Activated CD4-positive, alpha-beta T cell treated with anti-CD3 and anti-CD28 coated beads, Interleukin-2, amount 10 ng/mL, durations not matched to agents 7 days and 5 days (primary cell): ENCODE results near the gene GPR83. TPM values are rescaled to one million over a fixed set of nuclear protein-coding genes. Genes with fewer than 3 reads are reported as not detected.

Experiments used
- CTCF ChIA-PET: fragments of 350-600 bp; sonication (Branson Sonifier 250); formaldehyde crosslinking; loops from one replicate; lab custom pipeline; 2021; ENCODE audit warnings: antibody characterized with exemption; lab: Charles Lee
- POLR2A ChIA-PET: fragments of 350-600 bp; sonication (Branson Sonifier 250); formaldehyde crosslinking; loops from one replicate; lab custom pipeline; 2021; ENCODE audit warnings: antibody characterized with exemption; lab: Charles Lee
- DNase-seq: peaks from one replicate; pipeline ENCODE4 v3.0.0-alpha.2; 2020
- H3K27ac Mint-ChIP-seq: one replicate; pipeline ENCODE4 v1.8.0; 2021; ENCODE audit warnings: mild to moderate bottlenecking, moderate library complexity, mixed read lengths
- H3K27me3 Mint-ChIP-seq: one replicate; pipeline ENCODE4 v1.8.0; 2021; ENCODE audit warnings: mixed read lengths
- H3K36me3 Mint-ChIP-seq: one replicate; pipeline ENCODE4 v1.8.0; 2021; ENCODE audit warnings: low read depth, mixed read lengths
- H3K4me1 Mint-ChIP-seq: one replicate; pipeline ENCODE4 v1.8.0; 2021; ENCODE audit warnings: mixed read lengths
- H3K4me3 Mint-ChIP-seq: one replicate; pipeline ENCODE4 v1.8.0; 2021; ENCODE audit warnings: mild to moderate bottlenecking, moderate library complexity, mixed read lengths
- H3K9me3 Mint-ChIP-seq: one replicate; pipeline ENCODE4 v1.8.0; 2021; ENCODE audit warnings: mixed read lengths
- total RNA-seq, 2 experiments: library from RNA; stranded (reverse); gene quantifications; one replicate each; pipeline ENCODE4 v1.2.3, GENCODE V29; 2021

Gene GPR83
- under 1 TPM; 0.05 to 0.06 TPM for total RNA-seq

DNA sequence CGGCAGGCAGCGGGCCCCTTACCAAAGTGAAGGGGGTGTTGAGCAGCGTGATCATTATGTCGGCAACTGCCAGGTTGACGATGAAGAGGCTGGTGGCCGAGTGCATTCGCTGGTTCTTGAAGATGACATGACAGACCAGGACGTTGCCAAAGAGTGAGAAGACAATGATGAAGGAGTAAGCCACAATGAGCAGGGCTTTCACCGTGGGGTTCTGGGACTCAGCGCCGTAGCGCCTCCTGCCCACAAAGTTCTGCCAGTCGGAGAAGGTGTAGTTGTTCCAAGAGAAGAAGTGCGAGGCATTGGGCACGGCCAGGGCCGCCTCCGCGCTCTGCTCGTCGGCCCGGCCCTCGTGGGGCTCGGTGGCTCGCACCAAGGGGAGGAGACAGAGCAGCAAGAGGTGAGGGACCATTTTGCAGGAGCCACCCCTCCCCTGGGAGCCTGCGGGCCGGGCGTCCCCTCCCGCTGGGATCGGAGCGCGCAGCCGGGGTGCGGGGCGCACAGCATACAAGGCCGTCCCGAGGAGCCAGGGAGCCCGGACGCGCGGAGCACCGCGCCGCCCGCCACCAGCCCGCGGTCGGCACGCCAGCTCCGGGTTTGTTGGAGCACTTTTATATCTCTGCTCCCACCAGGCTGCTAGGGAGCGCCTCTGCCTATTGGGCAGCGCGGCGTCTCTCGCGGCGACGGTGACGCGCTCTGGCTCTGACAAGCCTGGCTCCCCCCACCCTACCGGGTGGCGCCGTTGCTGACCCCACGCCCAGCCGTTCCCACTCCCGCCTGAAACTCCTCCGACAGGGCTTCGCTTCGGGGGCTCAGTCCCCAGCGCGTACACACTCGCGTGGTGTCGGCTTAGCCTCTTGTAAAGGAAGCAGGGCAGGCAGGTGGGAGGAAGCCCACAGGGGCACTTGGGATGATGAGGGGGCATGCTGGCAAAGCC lies at the start of gene GPR83:
GPR83 (minus strand) TSS at position 581 of the 934 bp plus-strand sequence; CDS start at position 409, 172 bp downstream.
- H3K4me1 Mint-ChIP-seq, result peaks cover 8% of the 10 kb centered on the region
- peaks cover 41% of the 10 kb centered on the region for H3K27me3 Mint-ChIP-seq
- H3K36me3 Mint-ChIP-seq, result no peaks in the 10 kb centered on the region
- peaks cover 3% of the 10 kb centered on the region for H3K9me3 Mint-ChIP-seq
- H3K4me3 Mint-ChIP-seq, result peak within 1 kb of the TSS; percentile 14
- ChIA-PET CTCF (no interaction called here), POLR2A (no interaction called here)
- no peak within 1 kb of the TSS for H3K27ac Mint-ChIP-seq
- DNase-seq, result no peak

- Mint-ChIP-seq H3K4me3 (no peak overlapping the region), H3K27ac (no peak overlapping the region), H3K27me3 (no peaks in the 10 kb centered on the region), H3K36me3 (peaks cover 15% of the 10 kb centered on the region), H3K9me3 (no peaks in the 10 kb centered on the region), H3K4me1 (no peaks in the 10 kb centered on the region)
- no peak for DNase-seq
- POLR2A ChIA-PET, result no interaction called here
- CTCF ChIA-PET, result no interaction called here
Measured at GRCh38 chr11:94450048-94450447, 48.8 kb upstream of the GPR83 start.

- ChIA-PET POLR2A (no interaction called here), CTCF (no interaction called here)
- no peaks in the 10 kb centered on the region for H3K4me1 Mint-ChIP-seq
- no peak overlapping the region for H3K27ac Mint-ChIP-seq
- no peak for DNase-seq
- H3K36me3 Mint-ChIP-seq, result peaks cover 14% of the 10 kb centered on the region
- H3K9me3 Mint-ChIP-seq, result no peaks in the 10 kb centered on the region
- H3K4me3 Mint-ChIP-seq, result no peak overlapping the region
- H3K27me3 Mint-ChIP-seq, result no peaks in the 10 kb centered on the region
Measured at GRCh38 chr11:94449437-94449836, 48.2 kb upstream of the GPR83 start.

- H3K9me3 Mint-ChIP-seq, result no peaks in the 10 kb centered on the region
- H3K36me3 Mint-ChIP-seq, result peaks cover 18% of the 10 kb centered on the region
- no peaks in the 10 kb centered on the region for H3K27me3 Mint-ChIP-seq
- CTCF ChIA-PET, result no interaction called here
- H3K4me3 Mint-ChIP-seq, result no peak overlapping the region
- H3K4me1 Mint-ChIP-seq, result no peaks in the 10 kb centered on the region
- POLR2A ChIA-PET, result no interaction called here
- no peak overlapping the region for H3K27ac Mint-ChIP-seq
- no peak for DNase-seq
Measured at GRCh38 chr11:94449029-94449428, 47.8 kb upstream of the GPR83 start.

DNA sequence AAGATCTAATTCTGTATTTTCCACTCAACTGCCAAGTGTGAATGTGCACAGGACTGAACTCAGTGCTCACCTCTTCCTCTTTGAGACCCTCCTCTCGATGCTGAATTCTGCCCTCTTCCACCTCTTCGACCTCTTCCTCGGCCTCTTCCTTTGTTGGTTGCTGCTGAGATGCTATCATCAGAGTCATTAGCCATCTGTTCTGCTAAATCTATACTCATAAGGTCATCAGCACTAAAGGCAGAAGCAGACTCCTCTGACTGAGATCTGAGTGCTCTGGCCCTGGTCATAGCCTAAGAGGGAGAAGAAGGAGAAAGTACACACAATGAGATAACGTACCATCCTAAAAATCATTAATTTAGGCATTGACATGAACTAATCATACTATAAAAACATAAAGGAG lies 45.9 kb upstream of the GPR83 start:
- H3K4me3 Mint-ChIP-seq, result no peak overlapping the region
- no peaks in the 10 kb centered on the region for H3K9me3 Mint-ChIP-seq
- DNase-seq, result no peak
- ChIA-PET POLR2A (no interaction called here), CTCF (no interaction called here)
- H3K4me1 Mint-ChIP-seq, result no peaks in the 10 kb centered on the region
- no peak overlapping the region for H3K27ac Mint-ChIP-seq
- peaks cover 14% of the 10 kb centered on the region for H3K36me3 Mint-ChIP-seq
- no peaks in the 10 kb centered on the region for H3K27me3 Mint-ChIP-seq

DNA sequence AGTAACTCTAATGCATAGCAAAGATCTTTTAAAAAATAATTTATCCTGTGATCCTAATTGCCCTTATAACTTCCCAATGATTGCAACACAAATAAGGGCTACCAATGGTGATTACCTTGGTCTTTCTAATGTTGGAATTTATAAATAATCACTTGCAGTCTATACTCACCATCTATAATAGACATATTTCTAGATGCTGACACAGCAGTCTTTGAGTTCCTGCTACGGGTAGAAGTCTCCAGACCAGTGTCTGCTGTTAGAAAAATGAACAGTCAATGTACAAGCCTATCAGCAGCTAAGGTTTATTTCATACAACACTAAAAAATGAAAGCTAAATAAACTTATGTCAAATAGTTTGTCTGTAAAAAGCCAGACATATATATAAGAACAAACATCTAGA lies 44.4 kb upstream of the GPR83 start:
- Mint-ChIP-seq H3K4me1 (peaks cover 6% of the 10 kb centered on the region), H3K36me3 (peaks cover 19% of the 10 kb centered on the region), H3K4me3 (no peak overlapping the region), H3K27ac (no peak overlapping the region), H3K27me3 (no peaks in the 10 kb centered on the region), H3K9me3 (no peaks in the 10 kb centered on the region)
- no peak for DNase-seq
- ChIA-PET POLR2A (no interaction called here), CTCF (no interaction called here)

DNA sequence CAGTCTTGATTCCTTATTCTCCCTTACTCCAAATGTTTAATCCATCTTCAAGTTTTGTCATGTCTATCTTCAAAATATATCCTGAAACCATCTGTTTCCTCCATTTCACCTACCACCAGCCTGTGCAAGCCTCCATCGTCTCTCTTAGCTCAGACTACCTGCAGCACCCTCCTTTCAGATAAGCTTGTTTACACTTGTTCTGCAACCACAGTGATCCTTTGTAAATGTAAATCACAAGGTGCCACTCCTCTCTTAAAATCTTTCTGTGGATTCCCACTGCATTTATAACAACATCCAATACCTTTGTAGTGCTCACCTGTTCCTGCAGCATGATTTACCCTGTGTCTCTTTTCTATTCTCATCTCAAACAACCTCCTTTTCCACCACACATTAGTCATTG lies 31.8 kb upstream of the GPR83 start:
- CTCF ChIA-PET, result no interaction called here
- H3K36me3 Mint-ChIP-seq, result peaks cover 55% of the 10 kb centered on the region
- POLR2A ChIA-PET, result no interaction called here

DNA sequence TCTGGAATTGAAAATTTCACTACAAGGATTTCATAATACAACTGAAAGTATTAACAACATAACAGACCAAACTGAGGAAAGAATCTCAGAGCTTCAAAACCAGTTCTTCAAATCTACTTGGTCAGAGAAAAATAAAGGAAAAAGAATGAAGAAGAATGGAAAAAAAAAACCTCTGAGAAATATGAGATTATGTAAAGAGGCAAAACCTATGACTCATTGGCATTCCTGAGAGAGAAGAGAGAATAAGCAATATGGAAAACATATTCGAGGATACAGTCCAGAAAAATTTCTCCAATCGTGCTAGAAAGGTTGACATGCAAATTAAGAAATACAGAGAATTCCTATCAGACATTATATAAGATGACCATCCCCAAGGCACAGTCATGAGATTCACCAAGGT lies 23.4 kb upstream of the GPR83 start:
- Mint-ChIP-seq H3K4me1 (peaks cover 2% of the 10 kb centered on the region), H3K9me3 (no peaks in the 10 kb centered on the region), H3K27me3 (no peaks in the 10 kb centered on the region), H3K36me3 (peaks cover 56% of the 10 kb centered on the region), H3K27ac (no peak overlapping the region), H3K4me3 (no peak overlapping the region)
- no peak for DNase-seq
- CTCF ChIA-PET, result interaction anchor here (0.7 kb wide), 1 partner anchor 20 kb away, joined by 3 read pairs; no protein-coding TSS in a partner anchor
- POLR2A ChIA-PET, result no interaction called here

More for the DNA sequence above, 31.8 kb upstream of the GPR83 start:
- H3K27ac Mint-ChIP-seq, result no peak overlapping the region
- no peaks in the 10 kb centered on the region for H3K27me3 Mint-ChIP-seq
- H3K4me1 Mint-ChIP-seq, result no peaks in the 10 kb centered on the region
- H3K9me3 Mint-ChIP-seq, result no peaks in the 10 kb centered on the region
- no peak overlapping the region for H3K4me3 Mint-ChIP-seq
- no peak for DNase-seq

- Mint-ChIP-seq H3K27ac (no peak overlapping the region), H3K36me3 (peaks cover 50% of the 10 kb centered on the region), H3K4me1 (peaks cover 2% of the 10 kb centered on the region), H3K4me3 (no peak overlapping the region), H3K27me3 (no peaks in the 10 kb centered on the region), H3K9me3 (no peaks in the 10 kb centered on the region)
- DNase-seq, result no peak
- CTCF ChIA-PET, result no interaction called here
- POLR2A ChIA-PET, result no interaction called here
Measured at GRCh38 chr11:94424011-94424410, 22.8 kb upstream of the GPR83 start.

DNA sequence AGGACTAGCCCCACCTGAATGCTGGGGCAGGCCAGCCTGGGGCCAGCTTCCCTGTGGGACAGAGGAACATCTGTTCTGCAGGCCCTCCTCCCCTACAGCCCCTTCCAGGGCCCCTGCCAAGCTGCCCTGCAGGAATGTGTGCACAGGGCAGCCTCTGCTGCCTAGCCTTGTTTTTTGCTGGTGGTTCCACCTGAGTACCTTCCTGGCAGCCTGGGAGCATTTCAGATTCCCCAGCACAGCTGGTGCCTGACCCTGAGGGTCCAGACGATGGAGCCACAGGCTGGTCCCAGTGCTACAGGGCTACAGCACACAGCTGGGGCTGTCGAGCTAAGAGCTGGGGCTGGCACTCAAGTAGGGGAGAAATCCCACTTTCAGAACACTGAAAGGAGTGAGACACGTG lies 22.3 kb upstream of the GPR83 start:
- no peak for DNase-seq
- peaks cover 2% of the 10 kb centered on the region for H3K4me1 Mint-ChIP-seq
- no peak overlapping the region for H3K4me3 Mint-ChIP-seq
- H3K27ac Mint-ChIP-seq, result no peak overlapping the region
- peaks cover 45% of the 10 kb centered on the region for H3K36me3 Mint-ChIP-seq
- H3K9me3 Mint-ChIP-seq, result no peaks in the 10 kb centered on the region
- ChIA-PET CTCF (no interaction called here), POLR2A (no interaction called here)
- no peaks in the 10 kb centered on the region for H3K27me3 Mint-ChIP-seq

DNA sequence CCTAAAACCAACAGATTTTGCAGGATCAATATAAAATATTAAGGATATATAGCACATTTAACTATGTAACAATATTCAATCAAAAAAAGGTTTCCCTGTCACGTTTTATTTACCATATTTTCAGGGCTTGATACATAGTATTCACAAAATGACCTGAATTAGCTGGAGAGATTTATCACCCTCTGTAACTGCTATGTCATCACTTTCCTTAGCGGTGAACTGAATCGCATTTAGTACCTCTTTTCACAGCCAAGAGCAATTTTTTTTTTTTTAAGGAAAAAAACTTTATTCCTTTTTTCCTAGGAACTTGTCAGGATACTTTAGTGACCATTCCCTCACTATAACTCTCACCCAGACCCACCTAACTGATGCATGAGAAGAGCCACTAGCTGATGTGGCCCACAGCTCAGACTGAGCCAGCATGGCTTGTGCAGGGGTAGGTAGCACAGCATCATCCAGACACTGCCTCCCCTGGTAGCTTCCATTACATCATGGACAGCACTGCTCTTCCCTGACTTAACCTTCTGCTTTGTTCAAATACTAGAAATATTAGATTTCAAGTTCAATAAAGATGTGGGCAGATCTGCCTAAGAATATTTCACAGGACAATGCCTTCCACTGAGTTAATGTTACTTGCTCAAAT lies 17.0 kb upstream of the GPR83 start:
- peaks cover 16% of the 10 kb centered on the region for H3K36me3 Mint-ChIP-seq
- H3K4me1 Mint-ChIP-seq, result no peaks in the 10 kb centered on the region
- ChIA-PET POLR2A (no interaction called here), CTCF (no interaction called here)
- H3K4me3 Mint-ChIP-seq, result no peak overlapping the region
- no peak for DNase-seq
- no peaks in the 10 kb centered on the region for H3K9me3 Mint-ChIP-seq
- H3K27me3 Mint-ChIP-seq, result no peaks in the 10 kb centered on the region
- no peak overlapping the region for H3K27ac Mint-ChIP-seq

GRCh38 chr11:94417386-94417987 lies 16.3 kb upstream of the GPR83 start:
- DNase-seq, result no peak
- Mint-ChIP-seq H3K27me3 (no peaks in the 10 kb centered on the region), H3K27ac (no peak overlapping the region), H3K4me3 (no peak overlapping the region), H3K4me1 (no peaks in the 10 kb centered on the region), H3K36me3 (peaks cover 23% of the 10 kb centered on the region), H3K9me3 (peaks cover 3% of the 10 kb centered on the region)
- ChIA-PET CTCF (no interaction called here), POLR2A (no interaction called here)
